ENCODE data around the gene IZUMO2.

IZUMO2 gene

DNA sequence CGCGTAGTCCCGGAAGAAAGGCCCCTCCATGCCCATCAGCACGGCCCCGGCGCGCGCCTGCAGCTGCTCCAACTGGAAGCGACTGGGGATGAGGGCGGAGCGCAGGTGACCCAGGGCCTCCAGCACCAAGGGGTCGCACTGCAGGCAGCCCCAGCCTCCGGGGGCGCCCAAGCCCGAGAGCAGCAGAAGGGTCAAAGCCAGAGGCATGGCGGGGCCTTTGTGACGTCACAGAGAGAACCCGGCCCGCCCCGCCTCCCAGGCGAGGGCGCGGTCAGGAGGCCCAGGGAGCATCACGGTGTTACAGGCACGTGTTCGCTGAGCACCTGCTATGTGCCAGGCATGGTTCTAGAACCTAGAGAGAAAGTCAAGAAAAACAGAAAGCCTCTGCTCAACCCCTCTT is at the start of gene IZUMO2:
Gene IZUMO2, minus strand, starts transcription at position 294 of the 400 bp plus-strand sequence. Its CDS starts 87 bp downstream, at position 207.
- DNase-seq (ENCODE audit: low spot score), result no peak

GRCh38 chr19:50210425-50210824 is 47.3 kb upstream of the IZUMO2 start:
- no peak for DNase-seq (ENCODE audit: low spot score)

GRCh38 chr19:50209131-50209530 is 46.0 kb upstream of the IZUMO2 start:
- DNase-seq (ENCODE audit: low spot score), result no peak

GRCh38 chr19:50207730-50208129 is 44.6 kb upstream of the IZUMO2 start:
- DNase-seq (ENCODE audit: low spot score), result no peak

GRCh38 chr19:50206191-50206590 is 43.1 kb upstream of the IZUMO2 start:
- DNase-seq (ENCODE audit: low spot score), result no peak

DNA sequence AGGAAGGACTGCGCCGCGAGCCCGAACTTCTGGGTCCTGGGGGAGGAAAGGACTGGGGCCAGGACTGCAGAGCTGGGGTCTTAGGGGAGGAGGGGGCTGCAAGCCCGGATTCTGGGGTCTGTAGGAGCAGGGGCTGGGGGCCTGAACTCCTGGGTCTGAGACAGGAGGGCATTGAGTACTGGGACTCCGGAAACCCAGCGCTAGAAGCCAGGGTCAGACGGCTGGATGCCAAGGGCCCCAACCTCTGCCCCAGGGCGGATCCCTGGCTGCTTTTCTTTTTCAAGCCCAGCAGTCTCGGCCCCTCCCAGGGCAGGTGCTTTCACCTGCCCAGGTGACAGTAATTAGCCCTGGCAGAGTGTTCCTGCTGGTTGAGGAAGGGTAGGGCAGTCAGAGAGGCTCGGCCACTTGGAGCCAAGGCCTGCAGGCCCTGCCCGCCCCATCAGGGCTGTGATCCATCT is 42.6 kb upstream of the IZUMO2 start:
- no peak for DNase-seq (ENCODE audit: low spot score)

DNA sequence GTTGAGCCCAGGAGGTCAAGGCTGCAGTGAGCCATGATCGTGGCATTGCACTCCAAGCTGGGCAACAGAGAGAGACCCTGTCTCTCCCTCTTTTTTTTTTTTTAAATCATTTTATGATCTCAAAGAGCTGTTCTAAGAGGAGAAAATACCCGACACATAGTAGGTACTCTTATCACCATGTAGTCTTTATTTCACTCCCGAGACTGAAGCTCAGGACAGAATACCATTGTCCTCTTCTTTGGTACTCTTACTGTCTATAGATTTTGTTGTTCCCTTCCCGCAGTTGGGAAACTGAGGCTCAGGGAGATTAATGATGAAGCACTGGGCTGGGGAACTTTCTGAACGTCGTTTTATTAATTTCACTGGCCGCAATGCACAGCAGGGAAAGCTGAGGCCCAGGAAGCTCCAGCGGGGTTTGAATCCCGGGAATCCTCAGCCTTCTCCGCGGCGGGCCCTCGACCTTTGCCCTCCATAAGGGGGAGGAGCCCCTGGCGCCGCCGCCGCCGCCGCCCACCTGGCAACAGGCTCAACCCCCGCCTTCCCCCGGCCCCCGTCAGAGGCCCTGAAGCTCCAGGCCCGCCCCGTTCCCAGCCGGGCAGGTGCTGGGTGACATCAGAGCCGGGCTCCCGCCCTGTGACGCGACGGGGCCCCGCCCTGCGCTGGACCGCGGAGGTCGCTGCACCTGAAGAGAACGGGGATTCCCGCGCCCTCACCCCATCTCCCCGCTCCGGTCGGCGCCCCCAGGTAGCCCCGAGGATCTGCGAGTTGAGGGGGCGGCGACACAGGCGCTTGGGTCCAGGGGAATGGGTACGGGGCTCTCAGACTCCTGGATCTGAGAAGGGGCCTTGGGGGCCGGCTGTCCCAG is 42.0 kb upstream of the IZUMO2 start:
- DNase-seq (ENCODE audit: low spot score), result peak; percentile 44

DNA sequence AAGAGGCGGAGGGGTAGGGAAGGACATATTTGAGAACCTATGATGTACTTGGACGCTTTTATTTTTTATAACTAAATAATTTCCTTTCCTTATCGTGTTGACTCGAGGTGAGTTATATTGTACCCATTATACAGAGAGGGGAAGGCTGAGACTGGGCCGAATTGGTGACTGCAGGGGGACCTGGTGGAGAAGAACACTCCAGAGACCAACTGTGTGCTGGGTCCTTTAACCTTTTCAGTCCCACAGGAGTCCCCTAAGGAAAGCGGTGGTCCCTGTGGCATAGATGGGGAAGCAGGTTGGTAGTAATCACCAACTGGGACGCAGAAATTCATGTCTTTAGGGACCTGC is 41.0 kb upstream of the IZUMO2 start:
- DNase-seq (ENCODE audit: low spot score), result no peak

DNA sequence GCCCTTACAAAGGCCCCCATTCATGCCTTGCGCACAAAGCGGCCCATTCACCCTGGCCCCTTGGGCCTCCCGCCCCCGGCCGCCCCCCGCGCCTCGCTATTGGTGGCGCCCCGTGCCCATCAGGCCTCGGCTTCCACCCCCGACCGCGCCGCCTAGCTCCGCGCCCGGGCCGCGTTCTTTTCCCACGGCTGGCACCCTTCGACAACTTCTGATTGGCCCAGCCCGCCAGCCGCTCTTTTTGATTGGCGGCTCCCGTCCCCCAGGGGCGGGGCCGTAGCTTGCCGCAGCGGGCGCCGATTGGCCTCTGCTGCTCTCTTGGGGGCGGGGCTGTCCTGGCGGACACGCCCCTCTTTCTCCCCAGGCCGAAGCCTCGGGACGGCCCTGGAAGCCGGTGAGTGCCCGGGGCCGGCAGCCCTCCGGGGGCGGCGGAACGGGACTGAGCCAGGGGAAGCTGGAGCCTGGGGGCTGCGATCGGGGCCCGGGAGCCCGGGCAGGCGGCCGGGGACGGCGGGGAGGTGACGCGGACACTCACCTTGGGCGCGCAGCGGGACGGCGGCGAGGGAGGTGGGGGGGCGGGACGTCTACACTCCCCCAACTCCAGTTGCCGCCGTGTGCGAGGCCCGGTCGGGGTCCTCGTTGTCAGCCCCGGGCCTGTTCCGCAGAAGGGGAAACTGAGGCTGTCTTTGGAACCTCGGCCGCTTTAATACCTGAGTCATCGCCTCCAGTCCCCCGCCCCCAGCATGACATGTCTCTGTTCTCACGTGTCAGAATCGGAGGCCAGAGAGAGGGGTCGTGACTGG is 40.4 kb upstream of the IZUMO2 start, which contains the start of gene MYH14:
Gene MYH14, plus strand, starts transcription at position 342 of the 800 bp plus-strand sequence. CDS start 6,744 bp downstream, outside the sequence.
- DNase-seq (ENCODE audit: low spot score), result peak; percentile 90

DNA sequence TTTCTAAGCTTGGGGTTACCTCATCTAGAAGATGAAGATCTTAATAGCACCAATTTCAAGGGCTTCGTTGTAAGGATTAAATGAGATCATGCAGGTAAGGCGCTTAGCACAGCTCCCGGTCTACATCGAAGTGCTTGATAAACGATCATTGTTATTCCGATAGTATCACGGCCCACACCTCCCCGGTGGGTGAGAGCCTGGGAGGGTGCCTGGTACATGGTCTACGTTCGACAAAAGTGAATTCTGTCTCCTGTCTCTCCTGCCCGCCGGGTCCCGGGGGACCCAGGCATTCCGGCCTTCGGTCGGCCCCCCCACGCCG is 39.8 kb upstream of the IZUMO2 start:
- no peak for DNase-seq (ENCODE audit: low spot score)

DNA sequence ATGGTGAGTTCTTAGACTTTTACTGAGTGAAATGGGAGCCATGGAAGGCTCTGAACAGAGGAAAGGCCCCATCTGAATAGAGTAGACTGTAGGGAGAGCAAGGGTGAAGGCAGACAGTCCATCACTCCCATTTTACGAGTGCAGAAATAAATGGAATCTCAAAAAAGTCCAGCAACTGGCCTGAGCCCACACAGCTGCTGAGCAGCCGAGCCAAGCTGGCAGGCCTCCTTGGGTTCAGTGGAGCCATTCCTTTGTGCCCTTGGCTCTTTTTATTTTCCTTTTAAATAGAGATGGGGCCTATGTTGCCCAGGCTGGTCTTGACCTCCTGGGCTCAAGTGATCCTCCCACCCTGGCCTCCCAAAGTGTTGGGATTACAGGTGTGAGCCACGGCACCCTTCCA is 39.3 kb upstream of the IZUMO2 start:
- DNase-seq (ENCODE audit: low spot score), result no peak

- no peak for DNase-seq (ENCODE audit: low spot score)
These were observed 36.1 kb upstream of the IZUMO2 start for GRCh38 chr19:50199259-50199555.

GRCh38 chr19:50198431-50199258 is 35.6 kb upstream of the IZUMO2 start:
- DNase-seq (ENCODE audit: low spot score), result no peak

- DNase-seq (ENCODE audit: low spot score), result no peak
These were observed 34.3 kb upstream of the IZUMO2 start for GRCh38 chr19:50197348-50197747.

DNA sequence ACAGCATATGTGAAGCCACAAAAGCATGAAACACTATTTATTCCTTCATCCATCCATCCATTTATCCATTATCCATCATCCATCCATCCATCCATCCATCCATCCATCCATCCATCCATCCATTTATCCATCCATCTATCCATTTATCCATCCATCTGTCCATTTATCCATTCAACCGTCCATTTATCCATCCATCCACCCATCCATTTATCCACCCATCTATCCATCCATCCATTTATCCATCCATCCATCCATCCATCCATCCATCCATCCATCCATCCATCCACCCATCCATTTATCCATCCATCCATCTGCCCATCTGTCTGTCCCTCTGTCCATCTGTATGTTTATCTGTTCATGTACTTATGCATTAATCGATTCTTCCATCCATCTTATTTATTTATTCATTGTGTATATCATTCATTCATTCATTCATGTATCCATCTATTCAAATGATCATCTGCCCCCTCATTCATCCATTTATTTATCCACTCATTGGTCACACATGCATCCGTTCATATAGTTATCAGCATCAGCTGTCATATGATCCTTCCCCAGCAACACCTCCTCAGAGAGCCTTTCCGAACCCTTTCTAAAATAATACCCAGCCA is 33.3 kb upstream of the IZUMO2 start:
- DNase-seq (ENCODE audit: low spot score), result no peak

GRCh38 chr19:50195224-50195623 is 32.1 kb upstream of the IZUMO2 start:
- DNase-seq (ENCODE audit: low spot score), result no peak

GRCh38 chr19:50192463-50193211 is 29.6 kb upstream of the IZUMO2 start:
- no peak for DNase-seq (ENCODE audit: low spot score)

- no peak for DNase-seq (ENCODE audit: low spot score)
These were observed 28.1 kb upstream of the IZUMO2 start for GRCh38 chr19:50191216-50191615.

DNA sequence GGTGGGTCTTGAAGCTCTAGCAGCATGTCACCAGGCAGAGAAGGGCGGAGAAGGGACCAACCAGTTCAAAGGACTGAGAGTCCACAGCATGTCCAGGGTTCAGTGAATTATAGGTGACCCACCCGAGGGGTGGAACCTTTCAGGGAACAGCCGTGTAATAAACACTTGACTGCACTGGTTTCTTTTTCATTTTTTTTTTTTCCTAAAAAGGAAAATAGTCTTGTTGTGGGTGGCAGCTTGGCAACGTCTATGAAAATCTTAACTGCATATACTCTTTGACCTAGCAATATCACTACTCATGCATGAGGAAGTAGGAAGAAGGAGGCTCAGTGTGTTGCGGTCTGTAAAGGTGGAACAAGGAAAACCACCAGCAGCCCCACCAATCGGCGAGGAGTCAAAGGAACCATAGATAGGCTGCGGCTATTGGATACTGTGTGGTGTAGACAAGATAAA is 27.4 kb upstream of the IZUMO2 start:
- DNase-seq (ENCODE audit: low spot score), result no peak

GRCh38 chr19:50189331-50189730 is 26.2 kb upstream of the IZUMO2 start:
- no peak for DNase-seq (ENCODE audit: low spot score)

- no peak for DNase-seq (ENCODE audit: low spot score)
These were observed 24.9 kb upstream of the IZUMO2 start for GRCh38 chr19:50187937-50188336.
